Measurements from ENCODE around the gene COG3.

The COG3 gene

GRCh38 chr13:45432737-45433380 is 31.9 kb upstream of the COG3 start:
- no peak for DNase-seq (ENCODE audit: low read depth)
- no peak for TF ChIP-seq CTCF (IDR thresholded peaks at IDR 0.05; ENCODE audit: insufficient read depth, low read depth, low read length, missing control alignments)
- H3K4me3 ChIP-seq (ENCODE audit: low read depth, low read length): no peak overlapping the region

- no peak for DNase-seq (ENCODE audit: low read depth)
- TF ChIP-seq CTCF (IDR thresholded peaks at IDR 0.05; ENCODE audit: insufficient read depth, low read depth, low read length, missing control alignments): no peak
- H3K4me3 ChIP-seq (ENCODE audit: low read depth, low read length): no peak overlapping the region
Measured at GRCh38 chr13:45433381-45433790, 31.4 kb upstream of the COG3 start.

- no peak for TF ChIP-seq CTCF (IDR thresholded peaks at IDR 0.05; ENCODE audit: insufficient read depth, low read depth, low read length, missing control alignments)
- no peak for DNase-seq (ENCODE audit: low read depth)
- H3K4me3 ChIP-seq (ENCODE audit: low read depth, low read length): no peak overlapping the region
Measured at GRCh38 chr13:45434556-45435371, 30.0 kb upstream of the COG3 start.

DNA sequence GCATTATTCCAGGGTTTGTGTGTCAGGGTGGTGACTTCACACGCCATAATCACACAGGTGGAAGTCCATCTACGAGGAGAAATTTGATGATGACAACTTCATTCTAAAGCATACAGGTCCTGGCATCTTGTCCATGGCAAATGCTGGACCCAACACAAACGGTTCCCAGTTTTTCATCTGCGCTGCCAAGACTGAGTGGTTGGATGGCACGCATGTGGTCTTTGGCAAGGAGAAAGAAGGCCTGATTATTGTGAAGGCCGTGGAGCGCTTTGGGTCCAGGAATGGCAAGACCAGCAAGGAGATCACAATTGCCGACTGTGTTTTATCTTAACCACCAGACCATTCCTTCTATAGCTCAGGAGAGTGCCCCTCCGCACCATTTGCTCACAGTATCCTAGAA is 28.4 kb upstream of the COG3 start:
- H3K4me3 ChIP-seq (ENCODE audit: low read depth, low read length): no peak overlapping the region
- DNase-seq (ENCODE audit: low read depth): no peak
- no peak for TF ChIP-seq CTCF (IDR thresholded peaks at IDR 0.05; ENCODE audit: insufficient read depth, low read depth, low read length, missing control alignments)

DNA sequence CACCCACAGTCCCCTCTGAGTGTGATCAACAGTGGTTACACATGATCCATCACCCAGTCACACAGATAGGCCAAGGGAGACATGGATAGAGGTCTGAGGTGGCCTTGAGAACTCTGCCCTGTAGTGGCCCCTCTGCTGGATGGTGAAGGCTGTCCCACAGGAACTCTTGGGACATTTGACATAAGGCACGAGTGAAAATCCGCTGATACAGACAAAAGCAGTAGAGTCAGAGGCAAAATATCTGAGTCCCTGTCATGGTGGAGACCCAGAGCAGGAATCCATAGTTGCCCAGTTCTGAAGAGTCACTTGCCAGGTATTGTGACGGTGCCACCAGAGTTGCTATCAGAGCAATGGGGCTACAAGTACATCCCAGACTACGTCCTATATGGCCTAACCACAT is 27.8 kb upstream of the COG3 start:
- H3K4me3 ChIP-seq (ENCODE audit: low read depth, low read length): no peak overlapping the region
- no peak for DNase-seq (ENCODE audit: low read depth)
- TF ChIP-seq CTCF (IDR thresholded peaks at IDR 0.05; ENCODE audit: insufficient read depth, low read depth, low read length, missing control alignments): no peak

- DNase-seq (ENCODE audit: low read depth): no peak
- no peak for TF ChIP-seq CTCF (IDR thresholded peaks at IDR 0.05; ENCODE audit: insufficient read depth, low read depth, low read length, missing control alignments)
- no peak overlapping the region for H3K4me3 ChIP-seq (ENCODE audit: low read depth, low read length)
Measured at GRCh38 chr13:45437947-45438346, 26.8 kb upstream of the COG3 start.
